KOPT-K1 (cell line): ENCODE results near the gene ETFA.
"Not testable (repeated sequence)": the region's sequence is repeated elsewhere in the genome, so short reads cannot be mapped to it uniquely, and the experiment has no call there.

Experiments used
- H3K27ac ChIP-seq: fragments of 200-600 bp; sonication (generic); 2 replicates; pipeline ENCODE4 v1.5.1; 2016; ENCODE audit warnings: antibody characterized with exemption, mild to moderate bottlenecking, low read depth, low read length; ENCODE audit not compliant: poor library complexity, severe bottlenecking
- H3K36me3 ChIP-seq: fragments of 200-600 bp; sonication (generic); 2 replicates; pipeline ENCODE4 v1.5.1; 2017; ENCODE audit warnings: antibody characterized with exemption, mild to moderate bottlenecking, low read length, moderate library complexity; ENCODE audit not compliant: insufficient read depth
- H3K9me3 ChIP-seq: fragments of 200-600 bp; sonication (generic); 2 replicates; pipeline ENCODE4 v1.5.1; 2017; ENCODE audit warnings: antibody characterized with exemption, low read length, mild to moderate bottlenecking; ENCODE audit not compliant: insufficient read depth, poor library complexity, severe bottlenecking

ETFA gene

GRCh38 chr15:76285241-76285825, 25.9 kb downstream of the ETFA start:
- Histone ChIP-seq H3K9me3 (no peaks in the 10 kb centered on the region), H3K27ac (no peak overlapping the region), H3K36me3 (peaks cover 56% of the 10 kb centered on the region)

- H3K9me3 ChIP-seq = no peaks in the 10 kb centered on the region
- H3K27ac ChIP-seq = no peak overlapping the region
- peaks cover 78% of the 10 kb centered on the region for H3K36me3 ChIP-seq
These were observed 28.8 kb downstream of the ETFA start for GRCh38 chr15:76282465-76282864.

DNA sequence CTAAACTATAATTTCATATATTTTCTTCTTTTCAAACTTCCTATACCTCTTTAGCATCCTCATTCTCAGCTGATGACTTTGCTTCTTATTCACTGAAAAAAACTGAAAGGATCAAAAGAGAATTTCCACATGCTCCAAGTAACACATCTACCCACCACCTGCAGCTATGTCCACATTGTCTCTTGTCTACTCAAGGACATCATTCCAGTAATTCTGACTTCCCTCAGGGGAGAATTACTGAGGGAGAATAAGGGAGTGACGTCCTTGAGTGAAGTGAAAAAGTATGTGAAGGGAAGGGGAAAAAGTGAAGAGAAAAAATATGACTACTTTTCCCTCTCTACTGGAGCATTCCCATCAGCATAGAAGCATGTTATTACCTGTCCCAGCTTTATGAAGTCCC, 32.6 kb downstream of the ETFA start:
- no peaks in the 10 kb centered on the region for H3K9me3 ChIP-seq
- no peak overlapping the region for H3K27ac ChIP-seq
- H3K36me3 ChIP-seq = peaks cover 90% of the 10 kb centered on the region

GRCh38 chr15:76274821-76275220, 36.4 kb downstream of the ETFA start:
- Histone ChIP-seq H3K9me3 (peaks cover 4% of the 10 kb centered on the region), H3K27ac (no peak overlapping the region), H3K36me3 (peaks cover 91% of the 10 kb centered on the region)

GRCh38 chr15:76274226-76274625, 37.0 kb downstream of the ETFA start:
- H3K27ac ChIP-seq = no peak overlapping the region

GRCh38 chr15:76270876-76271275, 40.4 kb downstream of the ETFA start:
- H3K9me3 ChIP-seq = peaks cover 44% of the 10 kb centered on the region
- H3K27ac ChIP-seq = no peak overlapping the region
- H3K36me3 ChIP-seq = peaks cover 89% of the 10 kb centered on the region

More at GRCh38 chr15:76274226-76274625, 37.0 kb downstream of the ETFA start:
- peaks cover 91% of the 10 kb centered on the region for H3K36me3 ChIP-seq
- H3K9me3 ChIP-seq = peaks cover 10% of the 10 kb centered on the region

- Histone ChIP-seq H3K27ac (no peak overlapping the region), H3K9me3 (peaks cover 82% of the 10 kb centered on the region), H3K36me3 (peaks cover 97% of the 10 kb centered on the region)
These were observed 44.2 kb downstream of the ETFA start for GRCh38 chr15:76267077-76267476.

DNA sequence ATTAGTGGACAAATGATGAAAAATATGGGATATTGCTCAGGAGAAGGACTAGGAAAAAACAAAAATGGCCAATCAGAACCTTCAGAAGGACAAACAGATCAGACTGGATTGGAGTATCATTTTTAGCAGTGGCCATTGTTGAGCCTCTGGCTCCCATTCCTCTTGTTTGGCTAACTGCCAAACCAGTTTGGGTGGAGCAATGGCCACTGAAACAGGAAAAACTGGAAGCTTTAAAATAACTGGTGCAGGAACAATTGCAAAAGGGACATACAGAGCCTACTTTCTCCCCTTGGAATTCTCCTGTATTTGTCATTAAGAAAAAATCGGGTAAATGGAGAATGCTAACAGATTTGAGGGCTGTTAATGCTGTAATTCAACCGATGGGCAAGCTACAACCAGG, 45.5 kb downstream of the ETFA start:
- H3K27ac ChIP-seq = not testable (repeated sequence)
- peaks cover 90% of the 10 kb centered on the region for H3K9me3 ChIP-seq
- peaks cover 97% of the 10 kb centered on the region for H3K36me3 ChIP-seq

- H3K27ac ChIP-seq = no peak overlapping the region
- H3K36me3 ChIP-seq = peaks cover 72% of the 10 kb centered on the region
- H3K9me3 ChIP-seq = peaks cover 55% of the 10 kb centered on the region
These were observed 50.9 kb downstream of the ETFA start for GRCh38 chr15:76260246-76260938.

- H3K36me3 ChIP-seq = peaks cover 64% of the 10 kb centered on the region
- H3K9me3 ChIP-seq = peaks cover 48% of the 10 kb centered on the region
- no peak overlapping the region for H3K27ac ChIP-seq
These were observed 51.9 kb downstream of the ETFA start for GRCh38 chr15:76259392-76259791.

DNA sequence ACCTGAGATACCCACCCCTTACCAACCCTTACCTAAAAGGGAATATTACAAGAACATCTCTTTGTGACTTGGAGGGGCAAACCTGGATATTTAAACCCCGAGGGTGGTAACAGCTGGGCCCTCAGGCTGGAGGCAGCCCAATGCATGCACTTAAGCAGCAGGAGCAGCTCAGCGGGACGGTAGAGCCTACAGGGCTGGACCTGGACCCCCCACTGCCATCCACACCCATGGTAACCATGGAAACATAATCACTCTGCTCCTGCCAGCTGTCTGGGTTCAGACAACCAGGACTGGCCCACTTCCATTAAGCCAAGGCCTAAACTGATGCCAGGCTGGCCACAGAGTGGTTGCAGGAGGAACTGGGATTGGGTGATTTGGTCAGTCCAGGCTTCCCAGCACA, 52.8 kb downstream of the ETFA start:
- H3K9me3 ChIP-seq = peaks cover 43% of the 10 kb centered on the region
- H3K36me3 ChIP-seq = peaks cover 61% of the 10 kb centered on the region
- H3K27ac ChIP-seq = no peak overlapping the region

- H3K9me3 ChIP-seq = peaks cover 13% of the 10 kb centered on the region
- H3K36me3 ChIP-seq = peaks cover 16% of the 10 kb centered on the region
- no peak overlapping the region for H3K27ac ChIP-seq
These were observed 57.4 kb downstream of the ETFA start for GRCh38 chr15:76253691-76254473.

GRCh38 chr15:76252249-76252648, 59.0 kb downstream of the ETFA start:
- H3K36me3 ChIP-seq = peaks cover 8% of the 10 kb centered on the region
- H3K27ac ChIP-seq = no peak overlapping the region
- H3K9me3 ChIP-seq = peaks cover 6% of the 10 kb centered on the region

DNA sequence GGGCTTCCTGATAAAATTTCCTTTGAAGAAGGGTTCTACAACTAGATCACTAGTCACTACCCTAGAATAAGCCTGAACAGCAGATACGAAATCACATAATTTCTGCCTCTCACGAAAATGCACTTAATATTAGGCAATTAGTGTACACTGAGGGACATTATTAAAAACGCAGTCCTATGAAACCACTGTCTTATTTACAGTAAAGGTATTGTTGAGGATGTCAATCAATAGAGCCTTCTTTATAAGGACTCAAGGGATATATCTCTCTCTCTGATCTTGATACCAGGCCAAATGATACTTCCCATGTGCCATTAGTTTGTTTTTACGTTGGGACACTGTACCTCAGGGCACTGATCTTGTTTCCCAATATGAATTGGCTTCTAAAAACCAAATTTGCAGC, 59.6 kb downstream of the ETFA start:
- Histone ChIP-seq H3K27ac (no peak overlapping the region), H3K36me3 (peaks cover 8% of the 10 kb centered on the region), H3K9me3 (peaks cover 6% of the 10 kb centered on the region)

DNA sequence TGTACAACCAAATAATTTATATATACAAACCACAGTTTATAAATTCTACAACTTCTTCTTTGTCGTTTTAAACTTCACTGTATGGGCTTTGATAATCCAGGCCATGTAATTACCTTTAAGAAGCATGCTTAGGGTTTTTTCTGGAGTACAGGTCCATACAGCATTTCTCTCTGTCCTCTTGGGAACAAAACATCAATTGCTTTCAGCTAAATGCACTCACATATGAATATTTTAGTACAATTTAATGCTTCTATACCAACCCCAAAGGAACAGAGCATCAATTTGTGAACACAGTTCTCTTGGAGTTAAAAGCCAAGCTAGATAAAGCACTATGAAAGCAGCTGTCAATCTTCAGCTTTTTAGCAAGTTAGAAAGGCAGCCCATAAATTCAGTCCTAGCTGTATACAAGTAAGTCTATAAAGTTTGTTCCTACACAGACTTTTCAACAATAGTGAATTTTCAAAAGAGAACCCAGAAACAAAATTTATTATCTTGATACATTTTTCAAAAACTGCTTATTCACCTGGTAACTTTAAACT, 66.1 kb downstream of the ETFA start:
- peaks cover 9% of the 10 kb centered on the region for H3K36me3 ChIP-seq
- no peaks in the 10 kb centered on the region for H3K9me3 ChIP-seq
- no peak overlapping the region for H3K27ac ChIP-seq
